T follicular helper cell (primary cell): ENCODE results near the gene CSK.
"Not testable (repeated sequence)": the region's sequence is repeated elsewhere in the genome, so short reads cannot be mapped to it uniquely, and the experiment has no call there.

Source experiments
- DNase-seq: peaks from one replicate; pipeline ENCODE4 v3.0.0-alpha.2; 2020; ENCODE audit warnings: low read depth

The CSK gene

GRCh38 chr15:74770211-74770903 is 11.5 kb upstream of the CSK start:
- no peak for DNase-seq

DNA sequence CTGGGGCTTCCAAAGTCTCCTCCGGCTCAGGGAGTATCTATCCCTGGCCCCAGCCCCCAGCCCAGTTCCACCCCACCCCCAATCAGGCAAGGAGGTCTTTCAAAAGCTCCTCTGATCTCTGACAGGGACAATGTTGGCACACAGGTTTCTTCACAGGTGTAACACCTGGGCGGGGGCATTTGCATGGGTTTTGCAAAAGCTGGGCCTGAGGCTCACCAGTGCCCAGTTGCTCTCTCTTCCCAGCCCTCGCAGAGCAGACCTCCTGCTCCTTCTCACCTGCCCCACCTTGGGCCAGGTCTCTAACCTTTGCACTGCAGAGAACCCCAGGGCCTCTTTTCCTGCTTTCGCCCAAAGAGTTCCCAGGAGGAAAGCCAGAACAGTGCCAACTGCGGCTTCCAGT is 8.6 kb upstream of the CSK start:
- no peak for DNase-seq

DNA sequence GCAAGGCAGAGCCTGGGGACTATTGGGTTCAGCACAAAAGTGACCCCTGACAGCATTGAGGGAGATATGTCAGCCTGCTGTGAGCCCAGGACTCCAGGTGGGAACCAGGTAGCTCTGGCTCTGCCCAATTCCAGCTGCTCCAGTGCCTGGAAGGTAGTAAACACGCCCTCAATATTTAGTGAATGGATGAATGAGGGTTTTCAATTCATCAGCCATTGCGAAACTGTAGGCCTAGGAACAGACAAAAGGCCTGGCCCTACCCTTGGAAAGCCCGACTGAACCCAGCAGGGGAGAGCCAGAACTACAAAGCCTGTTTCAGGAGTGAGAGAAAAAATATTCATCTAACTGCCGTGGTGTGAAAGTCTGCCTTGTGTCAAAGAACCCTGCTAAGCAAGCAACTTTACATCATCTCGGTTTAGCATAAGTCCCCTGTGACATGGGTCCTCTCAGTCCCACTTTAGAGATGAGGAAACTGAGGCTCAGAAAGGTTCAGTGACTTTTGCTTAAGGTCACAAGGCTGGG is 8.1 kb upstream of the CSK start:
- DNase-seq: no peak

DNA sequence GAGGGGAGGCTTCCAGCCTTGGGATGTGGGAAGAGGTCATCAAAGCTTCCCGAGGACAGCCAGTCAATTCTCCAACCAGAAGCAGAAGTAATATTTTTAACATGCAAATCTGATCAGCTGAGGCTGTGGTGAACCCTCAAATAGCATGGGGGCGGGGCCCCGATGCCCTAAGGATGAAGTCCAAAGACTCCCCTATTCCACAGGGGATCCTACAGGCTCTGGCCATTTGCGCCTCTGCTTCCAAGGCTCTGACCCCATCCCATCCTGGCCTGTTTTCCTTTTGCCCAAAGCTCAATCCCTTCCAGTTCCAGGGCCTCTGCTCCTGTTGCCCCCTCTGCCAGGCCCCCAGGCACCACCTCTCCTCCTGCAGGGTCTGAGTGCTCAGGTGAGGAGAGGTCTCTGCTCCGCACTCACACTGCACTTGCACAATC is 6.7 kb upstream of the CSK start:
- DNase-seq: no peak

DNA sequence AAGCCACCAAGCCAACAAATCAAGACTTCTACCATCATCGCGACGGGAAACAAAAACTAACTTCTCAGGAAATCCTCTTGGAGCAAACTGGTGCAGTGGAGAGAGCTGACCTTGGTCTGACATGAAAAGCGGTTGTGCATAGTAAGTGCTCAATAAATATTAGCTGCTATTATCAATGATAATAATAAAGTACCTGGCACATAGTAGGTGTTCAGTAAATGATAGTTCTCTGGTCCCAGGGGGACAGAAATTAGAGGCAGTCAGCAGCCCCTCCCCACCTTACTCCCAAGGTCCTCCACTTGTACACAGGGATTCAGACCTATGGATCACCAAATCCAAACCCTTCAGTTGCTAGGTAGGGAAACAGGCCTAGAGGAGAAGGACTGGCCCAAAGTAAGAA is 6.0 kb upstream of the CSK start:
- no peak for DNase-seq

DNA sequence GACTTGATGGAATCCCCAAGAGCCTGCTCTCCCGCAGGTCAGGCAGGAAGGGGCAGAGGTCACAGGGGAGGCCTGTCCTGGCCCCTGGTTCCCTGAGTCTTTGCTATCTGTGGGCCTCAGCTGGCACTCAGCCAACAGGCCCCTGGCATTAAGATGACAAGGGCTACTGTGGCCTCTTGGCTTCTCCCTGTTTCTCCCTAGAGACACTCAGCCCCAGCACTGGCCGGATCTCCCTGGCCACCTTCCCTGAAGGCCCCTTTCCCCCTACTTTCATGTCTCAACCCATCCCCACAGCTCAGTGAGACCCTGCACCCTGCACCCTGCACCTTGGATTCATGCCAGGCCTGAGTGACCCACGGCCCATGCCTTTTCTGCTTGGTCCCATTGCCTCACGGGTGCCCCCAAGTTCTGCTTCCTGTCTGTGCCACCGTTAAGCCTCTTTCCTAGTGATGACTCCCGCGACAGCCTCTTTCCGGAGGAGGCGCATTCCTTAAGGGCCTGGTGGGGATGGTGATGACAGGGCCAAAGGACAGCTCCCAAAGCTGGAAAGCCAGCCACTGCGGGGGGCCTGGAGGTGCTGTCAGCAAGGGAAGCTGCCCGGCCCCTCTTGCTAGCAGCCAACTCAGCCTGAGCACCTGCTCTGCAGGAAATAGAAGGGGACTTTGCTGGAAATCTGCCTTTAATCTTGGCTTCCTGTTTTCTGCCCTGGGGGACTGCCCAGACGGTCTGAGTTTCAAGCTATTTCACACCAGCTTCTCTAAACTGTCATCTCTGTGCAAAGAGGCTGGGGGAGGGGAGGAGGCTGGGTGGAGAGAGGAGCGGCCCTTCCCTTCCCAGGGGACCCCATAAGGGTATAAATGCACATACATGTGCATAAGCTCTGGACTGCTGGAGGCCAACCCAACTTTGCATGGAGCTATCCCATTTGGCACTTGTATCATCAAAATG is 4.8 kb upstream of the CSK start:
- peak; percentile 41 for DNase-seq

DNA sequence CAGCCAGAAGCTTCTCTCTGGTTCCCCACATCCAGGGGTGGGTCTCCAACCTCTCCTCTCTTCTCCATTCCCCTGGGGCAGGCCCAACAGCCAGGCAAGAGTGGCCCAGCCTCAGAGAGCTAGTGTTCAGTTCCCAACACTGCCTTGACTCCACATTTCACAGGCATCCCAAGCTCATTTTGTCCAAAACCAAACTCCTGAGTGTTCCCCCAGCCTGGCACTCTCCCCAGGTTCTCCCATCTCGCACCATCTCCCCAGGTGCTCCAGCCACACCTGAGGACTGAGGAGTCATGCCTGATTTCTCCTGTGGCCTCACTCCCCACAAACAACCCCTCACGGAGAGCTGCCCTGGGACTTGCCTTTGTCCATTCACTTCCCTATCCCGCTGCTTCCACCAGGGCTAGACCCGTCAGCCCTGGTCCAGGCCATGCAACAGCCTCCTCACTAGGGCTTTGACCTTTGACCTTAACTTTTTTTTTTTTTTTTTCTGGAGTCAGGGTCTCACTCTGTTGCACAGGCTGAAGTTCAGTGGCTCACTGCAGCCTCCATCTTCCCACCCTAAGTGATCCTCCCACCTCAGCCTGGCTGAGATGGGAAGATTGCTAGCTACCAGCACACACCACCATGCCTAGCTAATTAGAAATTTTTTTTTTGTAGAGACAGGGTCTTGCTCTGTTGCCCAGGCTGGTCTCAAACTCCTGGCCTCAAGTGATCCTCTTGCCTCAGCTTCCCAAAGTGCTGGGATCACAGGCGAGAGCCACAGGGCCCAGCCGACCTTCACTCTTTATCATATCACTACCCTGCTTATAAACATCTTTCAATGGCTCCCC is 3.9 kb upstream of the CSK start:
- no peak for DNase-seq

DNA sequence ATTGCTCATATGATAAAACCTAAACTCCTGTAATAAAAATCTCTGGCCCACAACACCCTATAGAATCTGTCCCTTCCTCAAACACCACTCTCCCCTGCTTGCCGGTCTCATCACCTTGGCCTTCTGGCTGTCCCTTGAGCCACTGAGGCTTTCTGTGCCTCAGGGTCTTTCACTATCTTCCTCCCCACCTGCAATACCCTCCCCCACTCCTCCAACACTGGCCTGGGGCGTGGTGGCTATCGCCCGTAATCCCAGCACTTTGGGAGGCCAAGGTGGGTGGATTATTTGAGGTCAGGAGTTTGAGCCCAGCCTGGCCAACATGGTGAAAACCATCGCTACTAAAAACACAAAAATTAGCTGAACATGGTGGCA is 3.3 kb upstream of the CSK start:
- no peak for DNase-seq

DNA sequence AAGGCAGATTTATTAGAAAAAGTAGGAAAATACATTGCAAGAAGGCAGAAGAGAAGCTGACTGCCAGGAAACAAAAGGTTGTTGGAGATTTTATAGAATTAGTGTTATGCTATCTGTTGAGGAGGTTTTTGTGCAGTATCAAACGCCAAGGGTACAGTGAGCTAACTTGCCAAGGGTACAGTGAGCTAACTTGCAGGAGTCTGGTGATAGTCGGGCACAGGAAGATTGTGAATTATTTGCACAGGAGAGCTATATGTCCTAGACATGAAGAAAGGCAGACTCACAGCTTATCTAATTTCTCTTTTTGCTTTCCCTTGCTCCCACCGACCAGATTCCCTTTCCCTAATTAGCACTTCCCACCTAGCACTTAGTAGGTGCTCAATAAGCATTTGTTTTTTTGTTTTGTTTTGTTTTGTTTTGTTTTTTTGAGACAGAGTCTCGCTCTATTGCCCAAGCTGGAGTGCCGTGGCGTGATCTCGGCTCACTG is 2.7 kb upstream of the CSK start:
- DNase-seq: no peak

- peak; percentile 36 for DNase-seq
These were observed 1.1 kb upstream of the CSK start for GRCh38 chr15:74780523-74781430.

GRCh38 chr15:74782259-74783071 is 585 bp downstream of the CSK start:
- peak; percentile 60 for DNase-seq

GRCh38 chr15:74783072-74783807 is 1.4 kb downstream of the CSK start:
- DNase-seq: no peak

- no peak for DNase-seq
These were observed 1.9 kb downstream of the CSK start for GRCh38 chr15:74783808-74784175.

DNA sequence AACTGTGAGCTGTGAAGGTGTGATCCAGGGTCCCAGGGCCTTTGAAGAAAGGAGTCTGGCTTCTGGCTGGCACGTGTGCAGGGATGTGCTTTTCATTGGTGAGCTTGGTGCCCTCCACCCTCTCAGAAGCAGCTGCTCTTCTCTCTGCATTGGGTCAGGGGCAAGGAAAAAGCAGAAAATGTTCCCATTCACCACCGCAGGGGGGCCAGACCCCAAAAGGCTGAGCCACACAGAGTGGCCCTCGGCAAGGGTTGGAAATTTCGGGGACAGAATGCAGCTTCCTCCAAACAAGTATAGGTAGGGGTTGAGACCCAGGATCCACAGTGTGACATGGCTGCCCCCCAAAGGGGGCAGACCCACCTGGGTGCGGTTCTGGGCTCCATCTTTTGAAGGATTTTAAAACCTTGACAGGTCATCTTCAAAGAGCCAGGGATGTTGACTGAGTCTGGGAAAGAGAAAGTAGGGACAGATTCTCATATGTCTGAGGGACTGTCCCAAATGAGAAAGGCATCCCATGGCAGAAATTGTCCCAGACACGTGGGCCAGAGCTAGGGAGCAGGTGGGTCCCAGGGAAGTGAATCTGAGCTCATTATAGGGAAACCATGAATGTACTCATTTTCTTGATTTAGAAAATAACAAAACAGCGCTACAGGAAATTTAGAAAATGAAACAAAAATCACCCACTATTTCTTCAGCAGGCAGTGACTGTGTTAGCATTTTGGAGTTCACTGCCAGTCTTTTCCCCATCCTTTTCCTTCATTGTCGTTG is 2.7 kb downstream of the CSK start:
- no peak for DNase-seq

- no peak for DNase-seq
These were observed 3.5 kb downstream of the CSK start for GRCh38 chr15:74785194-74786032.

- not testable (repeated sequence) for DNase-seq
These were observed 4.2 kb downstream of the CSK start for GRCh38 chr15:74786081-74786480.

DNA sequence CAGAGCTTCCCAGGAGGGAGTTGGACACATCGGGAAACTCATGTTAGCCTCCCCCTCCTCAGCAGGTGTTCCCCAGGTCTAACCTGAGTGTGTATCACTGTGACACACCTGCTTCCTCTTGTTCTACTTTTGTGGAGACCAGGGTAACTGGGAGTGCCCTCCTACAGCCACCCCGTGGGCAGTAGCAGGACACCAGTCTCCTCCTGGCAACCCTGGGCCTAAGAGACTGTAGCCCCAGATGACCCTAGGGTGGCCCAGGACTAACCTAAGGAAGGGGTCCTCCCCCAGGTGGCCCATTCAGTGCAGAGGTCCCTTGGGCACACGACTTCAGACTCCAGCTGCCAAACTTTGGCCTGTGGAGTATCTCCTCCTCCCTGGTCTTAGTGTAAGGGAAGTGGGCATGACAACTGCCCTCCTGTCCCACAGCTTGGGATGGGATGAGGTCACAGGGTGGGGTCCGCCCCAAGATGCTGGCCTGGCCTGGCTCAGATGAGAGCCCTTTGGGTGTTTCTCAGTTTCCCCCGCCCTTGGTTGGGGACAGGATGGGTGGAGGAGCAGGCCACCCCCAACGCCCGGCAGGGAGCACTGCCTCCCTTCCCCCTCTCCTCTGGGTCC is 4.8 kb downstream of the CSK start:
- DNase-seq: no peak
